ENCODE measurements around the gene DONSON.
"Not testable (repeated sequence)": the region's sequence is repeated elsewhere in the genome, so short reads cannot be mapped to it uniquely, and the experiment has no call there.

The DONSON gene, protein sequence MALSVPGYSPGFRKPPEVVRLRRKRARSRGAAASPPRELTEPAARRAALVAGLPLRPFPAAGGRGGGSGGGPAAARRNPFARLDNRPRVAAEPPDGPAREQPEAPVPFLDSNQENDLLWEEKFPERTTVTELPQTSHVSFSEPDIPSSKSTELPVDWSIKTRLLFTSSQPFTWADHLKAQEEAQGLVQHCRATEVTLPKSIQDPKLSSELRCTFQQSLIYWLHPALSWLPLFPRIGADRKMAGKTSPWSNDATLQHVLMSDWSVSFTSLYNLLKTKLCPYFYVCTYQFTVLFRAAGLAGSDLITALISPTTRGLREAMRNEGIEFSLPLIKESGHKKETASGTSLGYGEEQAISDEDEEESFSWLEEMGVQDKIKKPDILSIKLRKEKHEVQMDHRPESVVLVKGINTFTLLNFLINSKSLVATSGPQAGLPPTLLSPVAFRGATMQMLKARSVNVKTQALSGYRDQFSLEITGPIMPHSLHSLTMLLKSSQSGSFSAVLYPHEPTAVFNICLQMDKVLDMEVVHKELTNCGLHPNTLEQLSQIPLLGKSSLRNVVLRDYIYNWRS

DNA sequence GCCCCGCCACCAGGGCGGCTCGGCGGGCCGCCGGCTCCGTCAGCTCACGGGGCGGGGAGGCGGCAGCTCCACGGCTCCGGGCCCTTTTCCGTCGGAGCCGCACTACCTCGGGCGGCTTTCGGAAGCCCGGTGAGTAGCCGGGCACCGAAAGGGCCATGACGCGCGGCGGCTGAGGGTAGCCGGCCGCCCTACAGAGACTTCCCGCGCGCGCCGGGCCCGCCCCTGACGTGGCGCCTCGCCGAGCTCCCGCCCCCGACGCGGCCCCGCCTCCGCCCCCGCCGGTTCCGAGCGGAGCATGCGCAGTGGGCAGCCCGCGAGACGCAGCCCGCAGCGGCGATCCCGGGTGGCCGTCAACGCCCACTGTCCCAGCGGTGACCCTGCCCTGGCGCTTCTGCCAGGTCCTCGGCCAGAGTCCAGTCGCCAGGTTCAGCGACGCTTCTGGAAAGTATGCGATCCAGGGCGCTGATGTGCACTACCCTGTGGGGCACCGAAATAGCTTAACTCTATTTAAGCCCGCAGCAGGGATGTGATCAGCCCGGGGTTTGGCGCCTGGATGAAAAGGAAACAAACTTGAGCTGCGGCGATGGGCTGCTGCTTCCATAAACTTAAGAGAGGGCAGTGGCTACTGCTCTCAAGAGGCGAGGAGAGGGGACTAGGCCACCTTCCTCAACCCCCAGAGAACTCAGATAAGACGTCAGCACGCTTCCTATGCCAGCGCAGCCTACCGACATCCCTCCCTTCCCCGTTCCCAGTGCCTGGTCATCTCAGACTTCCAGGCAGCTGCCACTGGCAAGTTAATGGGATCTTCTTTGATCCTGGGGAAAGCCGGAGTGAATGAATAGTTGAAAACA is at the start of gene DONSON:
DONSON (minus strand) TSS at position 200 of the 851 bp plus-strand sequence; CDS start at position 157, 43 bp downstream.
- DNase-seq, result peak; percentile 85 to 91

DNA sequence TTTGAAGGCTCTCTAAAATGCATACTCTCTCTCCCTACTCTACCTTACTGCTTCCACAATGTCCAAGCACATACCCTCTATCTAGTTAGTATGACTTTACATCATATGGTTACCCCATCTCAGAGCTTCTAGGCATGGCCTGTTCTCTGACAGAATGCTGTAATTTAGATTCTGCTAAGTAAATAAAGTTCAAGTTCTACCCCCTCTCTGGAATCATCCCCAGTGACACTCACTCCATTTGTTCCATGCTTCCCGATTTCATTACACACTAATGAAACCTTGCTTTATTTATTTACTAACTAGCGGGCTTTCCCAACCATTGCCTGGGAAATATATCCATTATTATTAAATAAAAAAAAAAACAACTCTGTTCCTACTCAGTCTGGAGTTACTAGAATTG is 45.8 kb upstream of the DONSON start:
- no peak for DNase-seq

DNA sequence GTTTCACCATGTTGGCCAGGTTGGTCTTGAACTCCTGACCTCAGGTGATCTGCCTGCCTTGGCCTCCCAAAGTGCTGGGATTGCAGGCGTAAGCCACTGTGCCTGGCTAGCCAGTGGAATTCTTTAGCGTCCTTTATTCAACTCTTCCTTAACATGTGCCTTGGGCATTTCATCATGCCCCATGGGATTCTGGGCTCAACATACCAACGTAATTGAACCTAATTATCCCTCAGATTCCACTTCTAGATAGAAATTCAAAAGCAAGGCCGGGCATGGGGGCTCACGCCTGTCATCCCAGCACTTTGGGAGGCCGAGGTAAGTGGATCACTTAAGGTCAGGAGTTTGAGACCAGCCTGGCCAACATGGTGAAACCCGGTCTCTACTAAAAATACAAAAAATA is 37.7 kb upstream of the DONSON start:
- not testable (repeated sequence) for DNase-seq

DNA sequence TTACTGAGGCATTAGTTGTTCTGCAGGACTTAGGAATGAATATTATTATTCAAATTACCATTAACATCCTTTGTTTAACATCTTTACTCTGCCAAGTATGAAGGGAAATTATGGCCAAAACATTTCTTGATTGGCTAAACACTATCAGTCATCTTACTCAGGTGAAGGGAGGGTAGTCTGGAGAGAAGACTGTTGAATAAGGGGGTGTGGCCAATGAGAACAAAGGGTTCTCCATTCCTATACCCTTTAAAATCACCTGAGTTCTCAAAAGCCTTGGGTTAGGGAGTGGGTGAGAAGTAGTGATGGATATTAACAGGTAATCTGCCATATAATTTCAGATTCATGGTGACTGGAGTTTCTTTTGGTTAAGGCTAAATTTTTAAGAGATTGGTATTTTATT is 33.8 kb upstream of the DONSON start:
- no peak for DNase-seq

DNA sequence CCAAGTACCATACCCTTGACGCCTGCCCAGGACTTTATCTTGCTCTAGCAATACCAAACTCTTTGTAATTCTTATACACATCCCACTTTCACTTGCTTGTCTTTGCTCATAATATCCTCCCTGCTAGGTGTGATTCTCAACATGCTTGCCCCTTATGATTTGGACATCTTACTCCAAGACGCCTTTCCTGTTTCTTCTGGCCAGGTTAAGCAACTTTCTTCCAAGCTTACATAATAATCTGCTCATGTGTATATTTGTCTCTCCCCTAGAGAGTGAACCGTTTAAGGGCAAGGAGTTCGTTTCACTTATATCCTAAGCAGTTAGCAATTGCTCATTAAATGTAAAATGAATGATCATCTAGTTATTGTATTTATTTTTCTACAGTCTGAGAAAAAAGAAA is 31.2 kb upstream of the DONSON start:
- DNase-seq, result no peak

DNA sequence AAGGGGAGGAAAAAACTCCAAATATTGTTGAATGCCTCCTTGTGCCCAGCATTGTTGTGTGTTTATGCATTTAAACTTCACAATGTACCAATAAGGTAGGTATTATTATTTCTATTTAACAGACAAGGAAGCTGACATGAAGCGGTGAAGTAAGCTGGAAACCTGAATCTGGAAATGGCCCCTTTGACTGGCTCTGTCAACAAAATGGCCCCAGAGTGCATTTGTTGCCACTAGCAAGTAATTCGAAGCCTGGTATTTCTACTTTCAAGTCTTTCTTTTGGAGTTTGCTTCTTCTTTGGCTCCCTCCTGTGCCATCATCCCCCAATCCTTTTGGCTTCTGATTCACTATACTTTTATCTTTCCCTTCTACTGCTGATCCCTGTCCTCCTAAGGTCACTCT is 29.9 kb upstream of the DONSON start:
- no peak for DNase-seq

DNA sequence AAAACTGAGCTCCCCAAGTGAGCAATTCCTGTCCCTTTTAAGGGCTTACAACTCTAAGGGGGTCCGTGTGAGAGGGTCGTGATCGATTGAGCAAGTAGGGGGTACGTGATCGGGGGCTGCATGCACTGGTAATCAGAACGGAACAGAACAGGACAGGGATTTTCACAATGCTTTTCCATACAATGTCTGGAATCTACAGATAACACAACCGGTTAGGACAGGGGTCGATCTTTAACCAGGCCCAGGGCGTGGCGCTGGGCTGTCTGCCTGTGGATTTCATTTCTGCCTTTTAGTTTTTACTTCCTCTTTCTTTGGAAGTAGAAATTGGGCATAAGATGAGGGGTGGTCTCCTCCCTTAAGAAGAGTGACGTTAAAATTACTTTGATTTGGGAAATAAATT is 29.1 kb upstream of the DONSON start:
- not testable (repeated sequence) for DNase-seq

DNA sequence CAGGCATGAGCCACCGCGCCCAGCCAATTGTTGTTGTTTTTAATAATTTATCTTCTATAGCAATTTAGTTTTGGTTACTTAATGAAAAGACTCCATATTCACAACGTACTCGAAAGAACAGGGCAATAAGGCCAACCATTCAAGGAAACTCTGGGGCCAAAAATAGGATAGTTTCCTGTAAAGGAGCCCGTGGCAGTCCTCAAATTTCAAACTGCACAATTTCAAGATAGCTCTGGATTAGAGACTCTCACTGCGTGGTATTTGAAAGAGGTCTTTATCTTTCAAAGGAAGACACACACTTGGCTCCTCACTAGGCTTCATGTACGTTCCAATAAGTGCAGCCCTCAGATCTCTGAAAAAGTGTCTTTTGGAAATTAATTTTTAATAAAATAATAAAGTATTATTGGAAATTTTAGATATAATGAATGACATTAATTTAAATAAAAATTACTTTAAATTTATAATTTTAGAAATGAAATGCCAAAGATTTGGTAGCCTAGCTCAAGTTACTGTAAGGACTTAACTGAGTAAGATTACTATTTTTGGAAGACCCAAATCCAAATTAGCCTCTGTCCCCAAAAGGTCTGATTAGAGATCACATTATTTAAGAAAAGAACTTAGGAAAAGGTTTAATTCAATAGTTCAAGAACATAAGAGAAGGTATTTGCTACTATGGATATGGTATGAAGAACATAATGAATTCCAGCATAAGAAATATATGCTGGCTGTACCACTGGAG is 22.7 kb upstream of the DONSON start:
- DNase-seq, result no peak

DNA sequence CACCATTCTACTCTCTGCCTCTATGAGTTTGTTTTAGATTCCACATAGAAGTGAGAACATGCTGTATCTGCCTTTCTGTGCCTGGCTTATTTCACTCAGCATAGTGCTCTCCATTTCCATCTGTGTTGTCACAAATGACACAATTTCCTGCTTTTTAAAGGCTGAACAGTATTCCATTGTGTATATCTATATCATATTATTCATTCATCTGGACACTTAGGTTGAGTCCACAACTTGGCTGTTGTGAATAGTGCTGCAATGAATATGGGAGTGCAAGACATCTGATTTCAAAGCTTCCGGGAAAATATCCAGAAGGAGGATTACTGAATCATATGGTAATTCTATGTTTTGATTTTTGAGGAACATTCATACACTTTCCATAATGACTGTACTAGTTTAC is 20.1 kb upstream of the DONSON start:
- no peak for DNase-seq

DNA sequence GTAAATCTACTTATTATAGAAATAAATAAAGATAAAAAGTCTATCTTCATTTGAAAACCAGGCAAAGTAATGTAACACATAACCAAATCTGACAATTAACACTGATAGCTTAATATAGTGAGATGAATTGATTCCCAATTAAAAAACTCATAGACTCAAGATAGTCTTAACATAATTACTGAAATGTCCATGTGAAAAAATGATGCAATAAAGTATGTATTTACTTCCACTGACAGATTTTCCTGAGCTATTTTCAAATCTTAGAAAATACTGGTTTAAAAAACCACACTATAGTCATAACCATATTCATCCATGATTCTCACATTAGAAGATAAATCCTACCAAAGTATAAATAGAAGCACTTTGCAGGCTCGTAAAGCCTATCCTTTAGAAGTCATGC is 9.6 kb upstream of the DONSON start:
- DNase-seq, result no peak

DNA sequence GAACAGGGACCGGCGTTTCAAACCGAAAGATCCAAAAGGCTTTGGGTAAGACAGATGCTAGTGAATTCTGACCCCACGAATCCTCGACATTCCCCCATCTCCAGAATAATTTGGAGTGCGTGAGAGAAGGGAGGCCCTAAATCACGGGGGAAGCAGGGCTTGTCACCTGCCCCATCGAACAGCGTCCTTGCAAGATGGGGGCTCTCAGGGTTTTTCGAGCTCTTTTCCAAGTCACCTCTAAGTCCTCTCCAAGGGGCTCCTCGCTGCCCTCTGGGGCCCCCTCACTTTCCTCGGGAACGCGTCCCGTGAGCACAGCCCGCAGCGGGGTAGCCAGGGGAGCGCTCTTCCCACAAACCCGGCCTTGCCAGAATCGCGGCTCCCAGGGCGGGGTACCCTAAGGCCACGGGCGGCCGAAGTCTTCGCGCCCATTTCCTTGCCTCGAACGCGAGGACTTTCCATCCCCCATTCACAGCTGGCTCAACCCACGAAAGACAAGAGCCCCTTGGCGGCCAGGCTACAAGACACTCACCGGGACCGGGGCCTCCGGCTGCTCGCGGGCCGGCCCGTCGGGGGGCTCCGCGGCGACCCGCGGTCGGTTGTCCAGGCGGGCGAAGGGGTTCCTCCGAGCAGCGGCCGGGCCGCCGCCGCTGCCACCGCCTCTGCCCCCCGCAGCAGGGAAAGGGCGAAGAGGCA is 546 bp downstream of the DONSON start:
- DNase-seq, result peak in 1 of 2 donors; percentile 4

DNA sequence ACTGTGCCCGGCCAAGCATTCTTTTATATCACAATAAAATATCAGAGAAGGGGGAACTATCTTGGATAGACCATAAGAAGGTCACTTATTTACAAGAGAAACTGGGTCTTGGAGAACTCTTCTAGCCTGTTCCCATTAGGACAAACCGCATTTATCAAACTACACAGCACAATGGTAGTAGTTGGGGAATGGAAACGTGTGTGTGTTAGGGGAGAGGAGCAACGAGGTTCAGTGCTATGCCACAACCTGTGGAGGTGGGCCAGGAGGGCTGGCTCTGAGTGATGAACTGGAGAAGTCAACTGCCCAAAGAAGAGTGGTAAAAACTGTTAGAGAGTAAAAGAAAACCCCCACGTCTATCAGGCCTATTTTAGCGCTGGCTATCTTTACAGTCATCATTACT is 1.6 kb downstream of the DONSON start:
- no peak for DNase-seq

DNA sequence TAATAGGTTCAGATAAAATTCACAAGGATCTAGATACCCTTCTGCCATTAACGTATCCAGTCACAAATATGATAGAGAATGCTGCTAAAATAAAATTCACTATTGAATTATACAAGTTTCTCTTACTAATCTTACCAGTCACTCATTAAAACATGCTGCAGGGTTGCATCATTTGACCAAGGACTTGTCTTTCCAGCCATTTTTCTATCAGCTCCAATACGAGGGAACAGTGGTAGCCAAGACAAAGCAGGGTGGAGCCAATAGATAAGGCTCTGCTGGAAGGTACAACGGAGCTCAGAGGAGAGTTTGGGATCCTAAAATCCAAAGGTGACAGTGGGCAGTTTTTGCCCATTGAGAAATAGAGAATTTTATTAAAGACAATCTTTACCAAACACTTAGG is 4.0 kb downstream of the DONSON start:
- no peak for DNase-seq

DNA sequence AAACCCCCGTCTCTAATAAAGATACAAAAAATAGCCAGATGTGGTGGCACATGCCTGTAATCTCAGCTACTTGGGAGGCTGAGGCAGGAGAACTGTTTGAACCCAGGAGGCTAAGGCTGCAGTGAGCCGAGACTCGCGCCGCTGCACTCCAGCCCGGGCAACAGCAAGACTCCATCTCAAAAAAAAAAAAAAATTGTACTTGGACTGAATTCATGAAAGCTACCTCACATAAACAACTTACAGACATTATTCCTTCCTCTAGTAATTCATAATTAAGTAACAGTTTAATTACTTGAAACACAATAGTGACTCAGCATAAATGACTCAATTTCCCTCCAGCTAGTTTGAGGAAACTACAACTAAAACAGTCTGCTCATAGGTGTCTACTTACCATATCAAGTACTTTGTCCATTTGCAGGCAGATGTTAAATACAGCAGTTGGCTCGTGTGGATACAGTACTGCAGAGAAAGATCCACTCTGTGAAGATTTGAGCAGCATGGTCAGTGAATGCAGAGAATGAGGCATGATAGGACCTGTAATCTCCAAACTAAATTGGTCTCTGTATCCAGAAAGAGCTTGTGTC is 9.4 kb downstream of the DONSON start:
- no peak for DNase-seq

DNA sequence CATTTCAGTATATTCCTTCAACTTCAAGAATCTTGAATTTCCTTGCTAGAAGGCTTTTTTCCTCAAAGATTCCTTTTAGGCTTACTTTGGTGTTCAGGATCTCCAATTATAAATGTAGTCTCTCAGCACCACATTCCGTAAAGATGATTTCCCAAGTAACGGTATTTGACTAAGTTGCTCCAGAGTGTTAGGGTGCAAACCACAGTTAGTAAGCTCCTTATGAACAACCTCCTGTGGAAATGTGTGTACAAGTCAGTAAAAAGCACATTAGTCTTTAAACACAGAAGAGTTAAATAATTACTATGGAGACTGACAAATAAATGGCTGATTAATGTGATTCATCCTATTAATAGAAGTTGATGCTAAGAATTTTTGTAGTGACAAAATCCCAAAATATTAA is 10.3 kb downstream of the DONSON start:
- no peak for DNase-seq

DNA sequence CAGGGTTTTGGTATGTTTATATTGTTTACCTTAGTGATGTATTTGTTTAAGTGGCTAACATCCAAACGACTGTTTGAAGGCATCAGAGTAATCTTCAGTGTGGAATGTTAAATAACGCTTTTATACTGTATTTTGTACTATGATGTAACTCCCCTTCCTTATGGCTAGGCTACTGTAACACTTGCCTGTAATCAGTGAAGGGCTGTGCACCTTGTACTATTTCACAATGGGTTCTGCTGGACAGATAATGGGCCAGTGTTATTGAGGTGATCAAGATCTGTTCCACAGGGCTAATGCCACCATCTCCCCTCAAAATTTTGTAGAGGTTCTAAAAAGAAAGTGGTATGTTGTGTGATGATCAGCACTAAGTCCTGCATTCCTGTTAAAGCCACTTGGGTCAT is 11.7 kb downstream of the DONSON start:
- not testable (repeated sequence) for DNase-seq

DNA sequence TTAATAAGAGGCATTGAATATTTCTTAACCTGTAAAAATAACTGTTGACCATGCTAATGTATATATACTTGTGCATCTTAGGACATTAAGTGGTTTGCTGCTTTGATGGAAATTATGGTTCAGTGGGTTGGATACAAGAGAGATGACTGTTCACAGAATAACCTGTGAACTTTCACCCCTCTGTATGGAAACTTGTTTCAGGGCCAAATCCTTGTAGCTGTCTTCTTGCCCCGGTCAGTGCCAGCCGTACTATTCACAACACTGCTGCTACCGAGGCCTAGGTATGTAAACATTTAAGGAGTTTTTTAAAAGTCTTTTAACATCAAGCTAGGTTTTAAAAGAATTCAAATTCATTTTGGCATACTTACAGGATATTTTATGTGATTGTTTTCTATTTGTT is 16.1 kb downstream of the DONSON start:
- no peak for DNase-seq

DNA sequence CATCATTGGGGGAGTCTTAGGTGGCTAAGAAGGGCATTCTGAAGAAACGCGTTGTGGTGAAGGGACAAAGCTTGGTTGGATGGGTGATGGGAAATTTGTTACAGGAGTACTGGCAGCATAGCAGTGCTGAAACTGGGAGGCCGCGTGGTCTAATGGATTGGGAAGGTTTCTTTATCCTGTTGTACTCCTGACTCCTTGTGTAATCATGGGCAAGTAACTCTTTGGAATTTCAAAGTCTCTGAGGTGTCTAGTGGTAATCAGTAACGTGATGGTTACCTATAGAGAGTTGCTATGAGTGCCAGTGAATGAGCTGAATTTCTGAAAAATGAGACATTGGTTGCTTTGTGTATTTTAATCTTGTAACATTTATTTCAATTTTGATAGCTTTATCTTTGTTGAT is 18.5 kb downstream of the DONSON start:
- no peak for DNase-seq

DNA sequence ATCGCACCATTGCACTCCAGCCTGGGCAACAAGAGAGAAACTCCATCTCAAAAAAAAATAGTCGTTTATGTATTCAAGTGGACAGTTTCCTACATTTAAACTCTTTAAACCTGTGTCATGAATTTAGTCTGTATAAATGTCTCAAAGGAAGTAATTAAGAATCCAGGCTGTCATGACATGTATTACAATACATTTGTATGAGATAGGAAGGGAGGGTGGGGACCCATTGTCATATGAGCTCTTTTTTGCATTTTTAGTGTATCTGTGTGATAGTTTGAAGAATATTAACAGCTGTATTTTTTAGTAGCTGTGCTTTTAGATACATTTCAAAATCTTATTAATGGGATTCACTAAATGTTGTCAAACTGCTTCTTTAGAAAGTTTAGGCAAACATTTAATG is 20.0 kb downstream of the DONSON start:
- DNase-seq, result no peak

DNA sequence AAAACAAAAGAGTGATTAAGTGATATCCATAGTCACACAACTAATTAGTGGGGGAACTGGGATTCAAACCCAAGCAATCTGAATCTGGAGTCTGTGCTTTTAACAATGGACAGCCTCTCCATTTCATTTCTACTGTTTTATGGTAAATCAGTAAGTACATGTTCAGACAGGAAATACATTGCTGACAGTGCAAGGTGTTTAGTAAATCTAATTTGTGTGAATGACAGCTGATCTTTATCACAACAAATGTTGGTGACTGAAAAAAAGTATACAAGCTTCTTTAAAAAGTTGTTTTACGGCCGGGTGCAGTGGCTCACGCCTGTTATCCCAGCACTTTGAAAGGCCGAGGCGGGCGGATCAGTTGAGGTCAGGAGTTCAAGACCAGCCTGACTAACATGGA is 20.6 kb downstream of the DONSON start:
- no peak for DNase-seq

DNA sequence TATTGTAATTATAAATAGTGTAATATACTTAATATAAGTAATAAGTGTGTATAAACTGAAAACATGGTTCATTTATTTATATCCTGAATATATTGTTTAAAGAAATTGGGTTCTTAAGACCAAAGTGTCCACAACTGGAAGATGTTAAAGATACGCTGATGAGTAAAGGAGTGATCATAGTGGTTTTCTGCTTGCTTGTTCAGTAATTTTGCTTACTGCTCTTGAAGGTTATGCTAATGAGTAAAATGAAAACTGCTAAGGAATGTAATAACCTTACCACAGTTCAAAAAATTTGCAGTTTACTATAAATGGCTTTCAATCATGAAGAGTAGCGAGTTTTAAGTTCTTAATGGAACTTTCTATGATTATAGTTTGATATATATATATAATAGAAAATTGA is 22.0 kb downstream of the DONSON start:
- DNase-seq, result no peak

DNA sequence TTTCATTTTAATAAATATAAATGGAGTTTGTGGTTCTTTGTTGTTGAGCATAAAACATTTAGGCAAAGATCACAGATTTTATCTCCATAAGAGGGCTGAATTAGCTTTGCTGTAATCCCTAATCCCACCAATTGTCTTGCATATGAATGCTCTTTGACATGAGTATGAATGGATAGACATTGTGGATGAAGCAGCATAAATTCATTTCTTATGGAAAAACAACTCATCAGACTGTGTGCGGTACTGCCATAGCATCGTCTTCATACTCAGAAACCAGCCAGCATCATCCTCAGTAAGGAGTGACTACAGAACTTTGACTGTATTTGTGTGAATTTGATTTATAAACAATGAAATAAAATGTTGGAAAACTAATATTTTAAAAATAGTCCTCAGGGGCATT is 26.1 kb downstream of the DONSON start:
- DNase-seq, result no peak
